Measurements from ENCODE around the gene FGFR3.

FGFR3 gene

GRCh38 chr4:1789552-1789951, 3.5 kb upstream of the FGFR3 start:
- DNase-seq, result no peak

- no peak for DNase-seq
These were observed 3.1 kb upstream of the FGFR3 start for GRCh38 chr4:1790005-1790404.

GRCh38 chr4:1792158-1792831, 798 bp upstream of the FGFR3 start:
- no peak for DNase-seq

- peak; percentile 23 for DNase-seq
These were observed 375 bp downstream of the FGFR3 start for GRCh38 chr4:1793496-1793840.

- DNase-seq, result no peak
These were observed 1.1 kb downstream of the FGFR3 start for GRCh38 chr4:1793940-1794808.

GRCh38 chr4:1794809-1795298, 1.8 kb downstream of the FGFR3 start:
- DNase-seq, result no peak

- no peak for DNase-seq
These were observed 2.5 kb downstream of the FGFR3 start for GRCh38 chr4:1795299-1796195.

- DNase-seq, result no peak
These were observed 3.6 kb downstream of the FGFR3 start for GRCh38 chr4:1796486-1797204.

GRCh38 chr4:1797298-1797860, 4.3 kb downstream of the FGFR3 start:
- no peak for DNase-seq

- no peak for DNase-seq
These were observed 4.9 kb downstream of the FGFR3 start for GRCh38 chr4:1797861-1798579.

- no peak for DNase-seq
These were observed 5.7 kb downstream of the FGFR3 start for GRCh38 chr4:1798580-1799386.

- no peak for DNase-seq
These were observed 6.6 kb downstream of the FGFR3 start for GRCh38 chr4:1799387-1800375.

- no peak for DNase-seq
These were observed 7.7 kb downstream of the FGFR3 start for GRCh38 chr4:1800805-1801204.

GRCh38 chr4:1801286-1801958, 8.3 kb downstream of the FGFR3 start:
- no peak for DNase-seq

GRCh38 chr4:1802151-1802715, 9.1 kb downstream of the FGFR3 start:
- no peak for DNase-seq

GRCh38 chr4:1802720-1803522, 9.8 kb downstream of the FGFR3 start:
- DNase-seq, result no peak
